NCI-H82 treated with DMSO at 0.1 percent for 48 hours (cell line): ENCODE results near the gene GPR37.

Experiments used
- DNase-seq: peaks from one replicate; lab custom pipeline; 2025; ENCODE audit not compliant: unreplicated experiment; lab: John Stamatoyannopoulos, UW

GPR37 gene

GRCh38 chr7:124724507-124725192 is 40.9 kb downstream of the GPR37 start:
- no peak for DNase-seq

GRCh38 chr7:124724079-124724478 is 41.5 kb downstream of the GPR37 start:
- DNase-seq, result no peak

GRCh38 chr7:124723012-124723411 is 42.6 kb downstream of the GPR37 start:
- DNase-seq, result no peak

- no peak for DNase-seq
Measured at GRCh38 chr7:124722292-124722691, 43.3 kb downstream of the GPR37 start.

- DNase-seq, result no peak
Measured at GRCh38 chr7:124720195-124720594, 45.4 kb downstream of the GPR37 start.

- DNase-seq, result no peak
Measured at GRCh38 chr7:124718032-124718766, 47.4 kb downstream of the GPR37 start.

- DNase-seq, result no peak
Measured at GRCh38 chr7:124716894-124717293, 48.7 kb downstream of the GPR37 start.

GRCh38 chr7:124713086-124713485 is 52.5 kb downstream of the GPR37 start:
- DNase-seq, result no peak

GRCh38 chr7:124712017-124712416 is 53.6 kb downstream of the GPR37 start:
- no peak for DNase-seq

- DNase-seq, result no peak
Measured at GRCh38 chr7:124702385-124702784, 63.2 kb downstream of the GPR37 start.

GRCh38 chr7:124701955-124702354 is 63.6 kb downstream of the GPR37 start:
- no peak for DNase-seq

- no peak for DNase-seq
Measured at GRCh38 chr7:124700655-124701054, 64.9 kb downstream of the GPR37 start.

- no peak for DNase-seq
Measured at GRCh38 chr7:124698964-124699363, 66.6 kb downstream of the GPR37 start.

GRCh38 chr7:124697746-124698145 is 67.8 kb downstream of the GPR37 start:
- no peak for DNase-seq
